GM12891 (cell line): ENCODE data around the gene ZNF678.

ENCODE experiments used
- PAX5 ChIP-seq: IDR thresholded peaks from 2 replicates; pipeline ENCODE4 v1.6.1; 2011; ENCODE audit warnings: low read length, moderate library complexity, mild to moderate bottlenecking; ENCODE audit not compliant: insufficient read depth, severe bottlenecking
- POLR2A ChIP-seq: IDR thresholded peaks from 2 replicates; pipeline ENCODE4 v1.6.1; 2011; ENCODE audit warnings: low read depth, low read length, control low read depth
- POLR2AphosphoS5 ChIP-seq: IDR thresholded peaks from 2 replicates; pipeline ENCODE4 v1.6.1; 2011; ENCODE audit warnings: low read depth, low read length, control low read depth
- SPI1 ChIP-seq: IDR thresholded peaks from 2 replicates; pipeline ENCODE4 v1.6.1; 2011; ENCODE audit warnings: low read depth, low read length, control low read depth
- TAF1 ChIP-seq: IDR thresholded peaks from 2 replicates; pipeline ENCODE4 v1.6.1; 2011; ENCODE audit warnings: low read depth, low read length, control low read depth

DNA sequence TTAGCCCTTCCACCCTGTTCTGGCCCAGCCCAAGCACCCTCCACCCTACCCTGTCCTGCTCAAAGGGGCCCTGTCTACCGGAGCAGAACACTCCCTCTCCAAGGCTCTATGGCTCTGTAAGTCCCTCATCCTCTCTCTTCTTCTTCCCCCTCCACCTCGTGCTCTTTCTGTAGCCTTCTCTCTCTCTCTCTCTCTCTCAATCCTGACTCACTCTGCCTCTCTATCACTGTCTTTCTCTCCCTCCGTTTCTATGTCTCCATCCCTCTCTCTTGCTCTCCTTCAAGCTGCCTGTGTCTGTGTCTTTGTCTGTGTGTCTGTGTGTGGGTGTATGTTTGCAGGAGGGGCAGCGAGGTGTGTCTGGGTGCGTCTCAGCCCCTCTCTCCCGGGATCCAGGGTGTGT is 1.3 kb upstream of the ZNF678 start:
- TF ChIP-seq POLR2A (no peak), POLR2AphosphoS5 (no peak), SPI1 (no peak), TAF1 (no peak), PAX5 (no peak)
